A673 (cell line): ENCODE results near the gene SGCD. TPM values are rescaled to one million over a fixed set of nuclear protein-coding genes. Genes with fewer than 3 reads are reported as not detected.

ENCODE experiments used
- Bru-seq: library from RNA; stranded (reverse); fragments of 400-500 nt; gene quantifications from one replicate; lab custom pipeline; 2021; lab: Mats Ljungman, UMichigan
- BruChase-seq, 2 experiments: library from RNA; stranded (reverse); fragments of 400-500 nt; gene quantifications; one replicate each; lab custom pipeline; 2021; lab: Mats Ljungman, UMichigan
- BruUV-seq: library from RNA; stranded (reverse); fragments of 400-500 nt; replicated peaks from 2 replicates; lab custom pipeline; 2021; lab: Mats Ljungman, UMichigan
- CTCF ChIA-PET: fragments of 300-600 bp; sonication (Branson Sonifier 250); formaldehyde crosslinking; loops from one replicate; lab custom pipeline; 2022; ENCODE audit warnings: antibody characterized with exemption; lab: Charles Lee
- POLR2A ChIA-PET: fragments of 300-600 bp; sonication (Branson Sonifier 250); formaldehyde crosslinking; loops from one replicate; lab custom pipeline; 2022; ENCODE audit warnings: antibody characterized with exemption; ENCODE audit not compliant: low non-redundant PET; lab: Charles Lee
- DNase-seq: peaks from one replicate; pipeline ENCODE4 v3.0.0-alpha.2; 2015; ENCODE audit warnings: low spot score
- H3K27ac ChIP-seq: fragments of 200-600 bp; sonication (generic); 2 replicates; pipeline ENCODE4 v1.5.1; 2016; ENCODE audit warnings: mixed run types, low read depth, mild to moderate bottlenecking, mixed read lengths, antibody characterized with exemption, low read length; ENCODE audit not compliant: poor library complexity, severe bottlenecking
- H3K27me3 ChIP-seq: fragments of 200-600 bp; sonication (generic); replicated peaks from 2 replicates; pipeline ENCODE4 v1.6.1; 2017; ENCODE audit warnings: mixed run types, low read depth, mild to moderate bottlenecking, mixed read lengths, antibody characterized with exemption, low read length; ENCODE audit not compliant: insufficient read depth, poor library complexity
- H3K36me3 ChIP-seq: fragments of 200-600 bp; sonication (generic); 2 replicates; pipeline ENCODE4 v1.6.1; 2016; ENCODE audit warnings: mixed run types, mild to moderate bottlenecking, mixed read lengths, antibody characterized with exemption, low read length; ENCODE audit not compliant: insufficient read depth, poor library complexity, severe bottlenecking
- H3K4me1 ChIP-seq: fragments of 200-600 bp; sonication (generic); 2 replicates; pipeline ENCODE4 v1.6.1; 2017; ENCODE audit warnings: mixed run types, mild to moderate bottlenecking, mixed read lengths, antibody characterized with exemption, low read length; ENCODE audit not compliant: insufficient read depth, poor library complexity, severe bottlenecking
- H3K4me3 ChIP-seq: fragments of 200-600 bp; sonication (generic); 2 replicates; pipeline ENCODE4 v1.5.1; 2016; ENCODE audit warnings: low read depth, mixed run types, mild to moderate bottlenecking, mixed read lengths, low read length; ENCODE audit not compliant: poor library complexity, severe bottlenecking
- H3K9me3 ChIP-seq: fragments of 200-600 bp; sonication (generic); 2 replicates; pipeline ENCODE4 v1.6.1; 2016; ENCODE audit warnings: mixed run types, low read depth, mild to moderate bottlenecking, mixed read lengths, antibody characterized with exemption, low read length; ENCODE audit not compliant: poor library complexity, severe bottlenecking
- CTCF ChIP-seq: fragments of 300-800, 200-600 bp; sonication (generic); conservative IDR thresholded peaks from 2 replicates; pipeline ENCODE4 v1.5.1; 2017; ENCODE audit warnings: low read depth, mild to moderate bottlenecking, antibody characterized with exemption, low read length, moderate library complexity, mixed read lengths
- EZH2 ChIP-seq: fragments of 200-600 bp; sonication (generic); IDR thresholded peaks from 2 replicates; pipeline ENCODE4 v1.6.1; 2017; ENCODE audit warnings: borderline replicate concordance, low read depth, mild to moderate bottlenecking, mixed read lengths, antibody characterized with exemption, low read length; ENCODE audit not compliant: poor library complexity, severe bottlenecking
- intact Hi-C: fragments of 100-400 bp; cut with micrococcal nuclease; formaldehyde crosslinking; loops from one replicate; pipeline ENCODE4 v1.10.0; 2022; ENCODE audit not compliant: unreplicated experiment
- long read RNA-seq: library from polyadenylated mRNA; stranded (forward); transcript quantifications from one replicate; pipeline ENCODE4 v2.0.0, GENCODE V29; 2022
- total RNA-seq: library from RNA; stranded (reverse); gene quantifications from 2 replicates; pipeline ENCODE4 v1.2.3, GENCODE V29; 2021

Gene SGCD
- total RNA-seq (0.17 and 0.22 TPM in 2 replicates), Bru-seq, nascent RNA (percentile 21 among the genes with signal in this experiment), BruChase-seq, experiment 1, labeled RNA remaining after a 2-hour chase (percentile 26 among the genes with signal in this experiment), BruChase-seq, experiment 2, labeled RNA remaining after a 6-hour chase (percentile 22 among the genes with signal in this experiment)
- long read RNA-seq, result 0 reads

DNA sequence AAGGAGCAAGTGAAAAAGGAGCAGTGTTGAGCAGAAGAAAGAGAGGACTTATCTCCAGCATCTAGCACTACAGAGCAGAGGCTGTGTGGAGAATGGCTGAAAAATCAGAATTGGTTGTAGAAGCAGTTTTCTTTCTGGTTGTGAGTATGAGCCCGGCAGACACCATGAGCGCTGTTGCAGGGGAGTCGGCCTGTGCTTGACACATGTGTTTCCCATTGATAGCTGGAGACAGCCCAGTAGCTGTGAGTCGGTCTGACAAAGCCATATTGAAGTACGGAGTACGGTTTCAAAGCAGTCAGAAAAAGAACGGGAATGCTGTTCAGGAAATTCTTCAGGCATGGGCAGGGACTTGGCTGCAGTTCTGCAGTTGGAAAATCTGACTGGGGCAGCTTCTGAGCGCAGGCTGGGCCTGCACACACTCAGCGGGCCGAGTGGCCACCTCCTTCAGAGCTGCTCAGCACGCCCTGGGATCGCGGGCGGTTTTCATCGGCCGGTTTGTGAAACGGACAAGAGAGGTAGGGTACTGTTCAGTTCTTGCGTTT lies at the start of gene SGCD:
TSS of gene SGCD (plus strand) at position 447 of the 542 bp plus-strand sequence.
- ChIA-PET POLR2A (no interaction called here), CTCF (no interaction called here)
- H3K4me3 ChIP-seq, result no peak within 1 kb of the TSS
- peaks cover 6% of the 10 kb centered on the region for H3K27me3 ChIP-seq
- H3K9me3 ChIP-seq, result no peaks in the 10 kb centered on the region
- intact Hi-C loops, result no loop called here
- H3K4me1 ChIP-seq, result no peaks in the 10 kb centered on the region
- no peak within 1 kb of the TSS for H3K27ac ChIP-seq
- no peak for DNase-seq
- no peak for TF ChIP-seq CTCF
- TF ChIP-seq EZH2, result no peak
- no peaks in the 10 kb centered on the region for H3K36me3 ChIP-seq
- no TSS peak for BruUV-seq

DNA sequence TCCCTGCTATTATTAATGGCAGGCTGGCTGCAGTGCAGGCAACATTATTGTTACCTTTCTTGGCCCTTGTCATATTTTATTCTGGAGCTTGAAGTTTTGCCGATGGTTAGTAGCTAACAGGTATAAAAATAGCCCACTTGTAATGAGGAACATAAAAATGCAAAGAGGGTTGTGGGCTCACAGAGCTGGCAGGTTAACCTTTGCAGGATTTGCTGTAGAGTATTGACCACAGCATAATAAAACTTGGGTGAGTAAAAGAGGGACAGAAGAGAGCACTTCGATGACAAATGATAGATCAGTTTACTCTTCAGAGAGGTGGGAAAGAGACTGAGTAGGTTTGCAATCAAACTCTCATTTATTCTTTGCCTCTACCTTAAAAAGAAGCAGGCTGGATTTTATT lies 49.7 kb upstream of the SGCD start:
- POLR2A ChIA-PET, result no interaction called here
- DNase-seq, result no peak
- Histone ChIP-seq H3K9me3 (no peaks in the 10 kb centered on the region), H3K4me1 (no peaks in the 10 kb centered on the region), H3K4me3 (no peak overlapping the region), H3K27me3 (no peaks in the 10 kb centered on the region), H3K36me3 (no peaks in the 10 kb centered on the region), H3K27ac (no peak overlapping the region)
- TF ChIP-seq EZH2 (no peak), CTCF (no peak)
- BruUV-seq, result no TSS peak
- CTCF ChIA-PET, result no interaction called here
- intact Hi-C loops, result no loop called here

DNA sequence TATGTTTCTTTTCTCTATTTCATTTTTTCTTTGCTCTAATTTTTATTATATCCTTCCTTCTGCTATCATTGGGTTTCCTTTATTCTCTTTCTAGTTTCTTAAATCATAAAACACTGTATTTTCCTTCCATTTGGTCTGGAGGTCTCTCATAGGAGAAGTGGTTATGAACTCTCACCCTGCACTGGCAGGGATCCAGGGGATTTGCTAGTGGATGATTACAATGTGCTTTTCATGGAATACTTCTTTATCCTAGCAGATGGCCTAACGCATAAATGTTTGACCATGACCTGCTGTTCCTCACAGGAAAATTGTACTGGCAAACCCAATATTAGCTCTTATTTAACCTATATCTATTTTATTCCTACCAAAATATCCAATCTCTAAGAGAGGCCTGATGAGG lies 31.5 kb upstream of the SGCD start:
- no TSS peak for BruUV-seq
- intact Hi-C loops, result no loop called here
- no peaks in the 10 kb centered on the region for H3K27me3 ChIP-seq
- H3K4me1 ChIP-seq, result no peaks in the 10 kb centered on the region
- ChIA-PET CTCF (no interaction called here), POLR2A (no interaction called here)
- H3K27ac ChIP-seq, result no peak overlapping the region
- H3K36me3 ChIP-seq, result no peaks in the 10 kb centered on the region
- no peak for DNase-seq
- H3K9me3 ChIP-seq, result no peaks in the 10 kb centered on the region
- H3K4me3 ChIP-seq, result no peak overlapping the region
- TF ChIP-seq EZH2 (no peak), CTCF (no peak)
